ENCODE data around the gene ACRV1.

ACRV1 gene

GRCh38 chr11:125645871-125646270, 34.8 kb downstream of the ACRV1 start:
- DNase-seq: no peak

DNA sequence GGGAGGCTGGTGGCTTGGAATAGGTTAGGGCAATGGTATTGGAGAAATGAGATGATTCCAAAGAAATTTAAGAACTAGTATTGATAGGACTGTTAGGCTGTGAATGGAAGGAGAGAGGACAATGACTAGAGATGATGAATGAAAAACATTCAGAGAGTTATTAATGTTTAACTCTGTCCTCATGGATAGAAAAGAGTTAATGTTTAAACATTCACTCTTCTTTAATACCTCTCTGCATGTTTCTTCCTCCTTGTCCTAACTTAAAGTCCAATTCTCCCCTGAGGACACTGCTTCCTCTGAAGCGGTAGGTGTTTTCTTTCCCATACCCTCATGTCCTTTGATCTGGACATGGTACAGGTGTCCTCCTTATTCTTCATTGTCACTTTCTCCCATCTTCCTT, 42.3 kb downstream of the ACRV1 start:
- no peak for DNase-seq

DNA sequence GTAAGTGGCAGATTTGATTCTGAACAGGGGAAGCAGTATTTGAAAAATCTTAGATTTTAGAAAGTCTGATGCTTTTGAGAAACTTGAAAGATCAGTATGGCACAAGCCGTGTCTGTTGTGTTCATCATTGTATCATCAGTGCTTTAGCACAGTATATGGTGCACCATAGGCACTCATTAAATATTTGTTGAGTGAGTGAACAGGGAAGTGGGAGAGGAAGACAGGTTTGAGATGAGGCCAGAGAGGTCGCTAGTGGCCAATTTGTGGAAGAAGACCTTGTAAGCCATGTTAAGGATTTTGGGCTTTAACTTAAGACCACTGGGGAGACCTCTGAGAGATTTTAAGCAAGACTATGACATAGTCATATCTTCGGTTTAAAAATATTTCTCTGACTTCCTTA, 42.8 kb downstream of the ACRV1 start:
- no peak for DNase-seq

DNA sequence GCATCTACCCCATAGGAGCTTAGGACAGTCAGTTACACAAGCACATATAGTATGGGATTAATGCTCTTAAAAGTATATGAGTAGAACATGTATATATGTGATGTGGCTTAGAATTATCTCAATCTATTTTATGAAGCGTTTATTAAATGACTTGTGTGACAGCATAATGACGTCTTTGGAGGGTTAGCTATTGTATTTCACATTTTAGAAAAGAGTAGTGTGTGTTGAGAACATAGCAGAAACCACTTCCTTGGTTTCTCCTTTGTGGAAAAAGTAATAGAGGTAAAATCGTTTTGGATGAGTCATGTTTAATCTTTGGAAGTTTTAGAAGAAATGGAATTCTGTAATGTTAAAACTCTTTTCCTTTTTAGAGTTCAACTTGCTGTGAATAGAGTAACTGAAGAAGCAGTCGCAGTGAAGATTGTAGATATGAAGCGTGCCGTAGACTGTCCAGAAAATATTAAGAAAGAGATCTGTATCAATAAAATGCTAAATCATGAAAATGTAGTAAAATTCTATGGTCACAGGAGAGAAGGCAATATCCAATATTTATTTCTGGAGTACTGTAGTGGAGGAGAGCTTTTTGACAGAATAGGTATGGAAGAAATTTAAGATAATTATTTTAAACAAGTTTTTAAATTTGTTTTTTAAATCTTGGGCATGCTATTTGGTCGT, 53.3 kb downstream of the ACRV1 start:
- no peak for DNase-seq

GRCh38 chr11:125626288-125626950, 54.2 kb downstream of the ACRV1 start:
- peak; percentile 6 to 48 for DNase-seq

DNA sequence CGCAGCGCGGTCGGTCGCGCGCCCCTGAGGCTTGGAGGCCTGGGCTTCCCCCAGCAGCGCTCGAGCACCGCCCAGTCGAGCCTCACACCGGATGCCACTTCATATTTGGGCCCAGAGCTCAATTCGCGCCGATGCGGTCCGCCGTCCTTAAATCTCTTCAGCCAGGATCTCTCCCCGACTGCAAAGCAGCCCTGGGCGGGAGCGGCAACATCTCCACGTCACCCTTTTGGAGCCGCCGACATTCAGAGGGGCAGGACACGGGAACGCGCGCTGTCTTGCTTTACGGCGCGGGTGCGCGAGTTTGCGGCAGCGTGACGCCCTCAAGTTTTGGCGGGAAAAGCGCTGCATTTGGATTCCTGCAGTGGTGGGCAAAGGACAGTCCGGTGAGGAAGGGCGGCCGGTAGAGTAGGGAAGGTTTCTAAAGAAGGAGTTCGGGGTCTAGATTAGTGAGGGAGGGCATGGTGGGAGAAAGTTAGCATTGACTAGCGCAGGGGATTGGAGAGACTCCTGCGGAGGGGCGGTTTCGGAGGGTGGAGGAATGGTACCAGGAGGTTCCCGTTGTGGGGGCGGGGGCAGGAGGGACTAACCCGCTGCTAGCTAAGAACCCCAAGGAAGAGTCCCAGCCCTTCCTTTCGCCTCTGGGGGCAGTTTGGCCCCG, 54.9 kb downstream of the ACRV1 start:
- peak; percentile 81 to 87 for DNase-seq

DNA sequence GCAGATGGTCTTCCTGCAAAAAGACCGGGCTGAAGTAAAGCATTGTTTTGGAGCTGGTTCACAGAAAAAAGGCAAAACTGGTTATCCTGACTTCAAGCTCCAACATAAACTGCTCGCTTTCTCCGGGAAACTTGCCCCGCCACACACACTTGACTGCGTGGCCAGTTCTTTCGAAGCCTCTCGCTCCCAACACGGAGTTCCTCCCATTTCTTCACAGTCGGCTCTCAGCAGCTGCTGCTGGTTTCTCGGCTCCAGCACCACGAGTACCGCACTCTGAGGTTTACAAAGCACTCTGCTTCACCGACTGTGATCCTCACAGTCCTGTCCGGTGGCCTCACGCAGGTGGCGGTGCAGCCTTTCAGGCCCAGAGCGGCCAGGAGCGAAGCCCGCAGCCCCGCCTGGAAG, 55.4 kb downstream of the ACRV1 start:
- no peak for DNase-seq

DNA sequence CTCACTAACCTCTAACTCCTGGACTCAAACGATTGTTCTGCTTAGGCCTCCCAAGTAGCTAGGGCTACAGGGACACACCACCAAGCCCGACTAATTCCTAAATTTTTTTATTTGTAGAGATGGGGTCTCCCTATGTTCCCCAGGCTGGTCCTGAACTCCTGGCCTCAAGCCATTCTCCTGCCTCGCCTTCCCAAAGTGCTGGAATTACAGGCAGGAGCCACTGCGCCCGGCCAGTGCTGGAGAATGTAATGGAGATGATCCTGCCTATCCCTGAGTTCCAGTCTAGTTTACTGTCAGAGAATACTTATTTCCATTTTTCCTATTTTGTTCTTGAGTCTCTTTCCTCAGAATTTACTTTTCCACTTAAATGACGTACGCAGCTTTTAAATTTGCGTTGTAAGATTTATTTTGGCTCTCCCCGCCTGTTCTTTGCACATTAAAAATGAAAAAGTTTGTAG, 55.9 kb downstream of the ACRV1 start, which contains the start of gene CHEK1:
Gene CHEK1 (plus strand): TSS at position 408 of the 458 bp plus-strand sequence. CDS start 1,606 bp downstream, outside the sequence.
- DNase-seq: no peak

- DNase-seq: no peak
These were observed 57.6 kb downstream of the ACRV1 start for GRCh38 chr11:125623064-125623463.

- DNase-seq: no peak
These were observed 58.7 kb downstream of the ACRV1 start for GRCh38 chr11:125621995-125622394.

All from CD4-positive, alpha-beta T cell treated with Interleukin-1 beta for 1 hour (primary cell).